Non-pigmented ciliary epithelial cell (primary cell): ENCODE measurements around the gene CELF4.

Source experiments
- DNase-seq: peaks from one replicate; pipeline ENCODE4 v3.0.0-alpha.2; 2010; ENCODE audit warnings: low read depth

Gene CELF4

DNA sequence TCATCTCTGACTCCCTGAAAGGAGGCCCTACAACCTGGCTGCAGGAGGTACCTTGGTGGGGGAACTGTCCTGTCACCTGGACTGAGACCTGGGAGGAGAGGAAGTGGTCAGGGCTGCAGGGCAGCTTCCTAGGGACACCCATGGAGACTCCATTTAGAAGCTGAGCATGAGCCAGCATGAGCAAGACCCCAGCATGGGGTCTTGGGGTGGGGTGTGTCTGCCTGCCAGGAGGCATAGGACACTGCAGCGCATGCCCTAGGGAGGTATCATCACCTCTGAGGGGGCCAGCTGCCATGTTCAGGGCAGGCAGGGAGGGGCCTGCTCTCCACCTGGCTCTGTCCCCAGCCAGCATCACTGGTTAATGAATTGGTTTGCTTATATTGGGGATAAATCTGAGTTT is 249.7 kb downstream of the CELF4 start:
- no peak for DNase-seq

DNA sequence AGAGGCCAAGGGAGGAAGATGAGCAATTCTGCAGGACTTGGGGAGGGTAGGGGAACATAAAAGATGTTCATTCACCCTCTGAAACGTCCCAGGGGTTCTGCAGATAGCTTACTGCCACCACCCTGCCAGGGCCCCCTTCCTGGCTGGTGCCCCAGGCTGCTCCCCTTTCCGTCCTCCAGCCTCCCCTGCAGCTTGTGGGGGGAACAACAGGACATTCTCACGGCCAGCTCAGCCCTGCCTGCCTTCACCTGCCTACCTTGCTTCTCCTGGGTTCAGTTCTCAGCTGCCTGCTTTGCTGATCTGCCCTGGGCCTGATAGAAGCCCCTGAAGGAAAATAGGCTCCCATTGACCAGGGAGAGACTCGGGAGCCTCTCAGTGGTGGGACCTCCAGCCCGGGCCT is 251.1 kb downstream of the CELF4 start:
- no peak for DNase-seq

DNA sequence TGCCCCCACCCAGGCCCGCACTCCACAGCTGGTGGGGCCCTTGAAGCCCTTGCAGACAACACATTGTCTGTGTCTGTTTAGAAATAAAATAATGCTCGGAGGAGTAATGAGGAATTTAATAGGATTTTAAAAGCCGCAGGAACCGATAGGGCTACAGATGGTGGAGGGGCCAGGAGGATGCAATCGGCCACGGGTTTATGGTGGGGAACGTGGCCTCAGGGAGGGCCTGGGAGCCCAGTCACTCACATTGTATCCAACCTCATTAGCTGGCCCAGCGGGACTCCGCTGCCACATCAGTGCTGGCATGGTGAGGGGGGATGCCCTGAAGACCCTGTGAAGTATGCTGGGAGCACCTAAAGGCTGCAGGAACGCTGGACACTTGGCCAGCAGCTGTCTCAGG is 252.0 kb downstream of the CELF4 start:
- DNase-seq = no peak

DNA sequence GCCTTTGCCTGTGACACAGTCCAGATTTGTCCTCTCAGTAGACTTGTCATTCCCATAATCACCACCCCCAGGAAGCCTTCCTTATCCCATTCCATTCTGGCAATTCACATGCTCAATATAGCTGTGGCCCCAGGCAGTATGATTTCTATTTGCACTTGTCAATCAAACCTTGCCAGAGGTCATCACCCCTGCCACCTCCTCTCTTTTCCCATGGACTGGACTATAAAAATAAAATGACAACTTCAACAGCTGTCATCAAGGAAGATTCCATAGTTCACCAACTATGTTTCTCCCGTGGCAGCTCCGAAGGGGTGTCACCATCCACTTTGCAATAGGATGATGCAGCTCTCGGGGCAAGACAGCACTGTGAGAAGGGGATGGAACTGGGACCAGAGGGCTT is 255.7 kb downstream of the CELF4 start:
- no peak for DNase-seq

DNA sequence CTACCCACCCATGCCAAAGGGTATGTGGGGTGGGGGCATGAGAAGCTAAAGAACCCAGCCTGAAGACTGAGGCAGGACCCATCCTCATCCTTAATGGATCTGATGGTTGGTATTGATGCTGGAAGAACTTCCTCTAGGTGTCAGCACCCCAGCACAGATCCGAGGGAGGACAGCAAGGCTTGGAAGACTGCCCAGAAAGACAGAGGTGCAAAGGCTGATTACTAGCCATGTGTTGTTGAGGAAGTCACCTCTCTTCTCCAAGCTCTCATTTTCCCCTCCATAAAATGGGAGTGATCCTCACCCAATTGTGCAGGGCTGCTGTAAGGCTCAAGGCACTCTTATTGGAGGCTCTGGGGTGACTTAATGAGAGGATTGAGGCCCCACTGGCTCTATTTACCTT is 256.5 kb downstream of the CELF4 start:
- DNase-seq = no peak

DNA sequence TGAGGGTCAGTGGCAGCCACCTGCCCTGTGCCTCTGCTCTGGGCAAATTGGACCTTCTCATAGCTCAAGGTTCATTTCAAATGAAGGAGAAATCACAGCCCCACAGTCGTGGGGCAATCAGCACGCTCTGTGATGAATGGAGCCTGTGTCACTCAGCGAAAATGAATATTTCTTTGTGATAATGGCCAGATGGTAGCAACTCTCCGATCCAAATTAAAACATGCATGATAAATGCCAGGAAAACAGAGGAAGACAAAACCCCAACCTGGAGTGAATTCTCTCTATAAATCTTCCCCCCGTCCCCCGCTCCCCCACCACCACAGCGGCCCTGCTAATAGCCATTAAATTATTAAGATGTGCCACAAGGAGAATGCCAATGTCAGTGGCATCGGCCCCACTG is 258.4 kb downstream of the CELF4 start:
- DNase-seq = no peak

DNA sequence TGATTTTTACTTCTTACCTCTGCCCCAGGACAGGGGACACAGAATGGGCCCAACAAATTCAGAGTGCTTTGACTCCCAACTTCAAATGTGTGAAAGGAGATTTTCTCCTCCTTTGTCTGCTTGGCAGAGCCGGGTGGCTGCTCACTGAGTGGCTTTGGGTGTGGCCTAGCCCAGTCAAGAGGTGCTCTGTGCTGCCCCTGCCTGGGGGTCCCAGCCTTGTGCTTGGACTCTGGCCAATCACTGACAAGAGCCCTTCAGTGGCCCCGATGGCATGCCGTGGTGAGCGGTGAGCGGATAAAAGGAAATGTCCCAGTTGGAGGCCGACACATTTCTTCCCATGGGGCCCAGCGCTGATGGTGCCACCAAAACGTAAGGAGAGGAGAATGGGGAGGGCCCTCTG is 259.2 kb downstream of the CELF4 start:
- DNase-seq = no peak

DNA sequence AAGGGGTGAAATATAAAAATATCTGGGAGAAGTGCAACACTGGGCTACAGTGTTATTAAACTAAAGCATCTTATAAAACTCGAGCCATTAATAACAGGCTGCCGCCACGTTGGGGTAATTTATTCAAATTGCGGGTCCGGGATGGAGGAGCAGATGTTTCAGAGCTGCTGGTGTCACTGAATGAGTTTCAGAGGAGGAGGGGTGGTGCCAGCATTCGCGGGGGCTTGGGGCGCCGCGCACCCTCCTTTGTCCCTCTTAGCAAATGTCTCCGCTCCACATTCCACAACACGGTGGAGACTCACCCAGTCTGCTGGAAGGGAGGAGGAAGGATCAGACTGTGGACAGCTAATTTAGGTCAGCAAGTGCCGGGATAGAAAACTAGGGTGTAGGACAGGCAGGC is 260.5 kb downstream of the CELF4 start:
- no peak for DNase-seq

DNA sequence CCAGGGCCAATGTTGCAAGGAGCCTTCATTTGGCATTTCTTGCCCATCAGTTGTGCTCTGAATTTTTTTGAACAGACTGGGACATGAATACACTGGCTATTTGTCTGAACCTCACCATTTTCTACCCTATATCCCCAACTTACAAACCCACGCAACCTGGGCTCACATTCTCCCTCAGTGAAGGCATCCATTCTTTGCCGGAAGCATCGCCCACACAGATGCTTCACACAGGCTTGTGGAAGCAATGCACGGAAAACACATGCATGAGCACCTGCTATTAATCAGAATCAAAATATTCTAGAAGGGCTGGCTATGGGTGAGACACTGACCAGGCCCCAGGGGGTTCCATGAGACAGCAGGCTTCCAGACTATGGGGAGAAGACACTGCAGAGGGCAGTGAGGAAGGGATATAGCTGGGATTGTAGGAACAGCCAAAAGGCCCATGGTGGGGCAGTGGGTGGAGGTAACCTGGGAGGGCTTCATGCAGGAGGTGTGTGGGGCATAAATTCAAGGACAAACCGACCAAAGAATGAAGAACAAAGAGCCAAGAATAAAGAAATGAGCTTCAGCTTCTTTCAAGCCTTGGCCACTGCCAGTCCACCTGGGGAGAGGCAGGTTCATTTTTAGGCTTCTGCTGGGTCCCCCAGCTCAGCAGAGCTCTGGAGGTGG is 261.5 kb downstream of the CELF4 start:
- no peak for DNase-seq

DNA sequence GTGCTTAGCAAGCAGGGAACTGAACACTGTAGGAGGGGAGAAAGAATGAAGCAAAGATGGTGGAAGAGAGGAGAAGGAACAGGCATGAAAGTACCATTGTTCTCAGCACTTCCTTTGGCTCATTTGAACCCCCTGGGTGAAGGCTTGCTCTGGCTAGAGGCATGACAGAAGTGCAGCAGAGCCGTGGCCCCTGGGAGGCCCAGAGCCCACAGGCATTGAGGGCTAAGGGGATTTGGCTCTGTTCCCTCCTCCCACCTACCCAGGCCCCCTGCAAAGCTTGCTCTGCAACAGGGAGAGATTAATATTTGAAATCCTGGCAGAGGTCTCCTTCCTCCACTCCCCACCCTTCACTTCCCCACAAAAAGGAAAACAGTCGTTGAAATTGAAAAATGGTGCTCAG is 262.6 kb downstream of the CELF4 start:
- DNase-seq = no peak

DNA sequence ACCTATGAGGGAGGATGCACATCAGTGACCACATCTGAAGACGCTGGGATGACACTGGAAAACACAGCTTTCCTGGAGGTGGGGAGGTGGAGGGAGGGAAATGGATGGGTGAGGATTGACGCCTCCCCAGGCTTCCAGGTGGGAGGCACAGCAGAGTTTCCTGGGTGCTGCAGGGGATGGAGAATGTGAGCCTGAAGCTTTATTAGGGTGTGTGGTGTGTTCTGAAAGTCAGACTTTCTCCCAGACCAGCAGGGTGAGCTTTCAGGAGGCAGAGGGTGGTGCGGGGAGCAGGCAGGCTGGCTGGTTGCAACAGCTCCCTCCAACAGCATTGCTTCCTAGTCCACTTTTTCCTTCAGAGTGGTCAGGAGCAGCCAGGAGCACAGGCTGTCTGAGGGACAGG is 263.1 kb downstream of the CELF4 start:
- no peak for DNase-seq

DNA sequence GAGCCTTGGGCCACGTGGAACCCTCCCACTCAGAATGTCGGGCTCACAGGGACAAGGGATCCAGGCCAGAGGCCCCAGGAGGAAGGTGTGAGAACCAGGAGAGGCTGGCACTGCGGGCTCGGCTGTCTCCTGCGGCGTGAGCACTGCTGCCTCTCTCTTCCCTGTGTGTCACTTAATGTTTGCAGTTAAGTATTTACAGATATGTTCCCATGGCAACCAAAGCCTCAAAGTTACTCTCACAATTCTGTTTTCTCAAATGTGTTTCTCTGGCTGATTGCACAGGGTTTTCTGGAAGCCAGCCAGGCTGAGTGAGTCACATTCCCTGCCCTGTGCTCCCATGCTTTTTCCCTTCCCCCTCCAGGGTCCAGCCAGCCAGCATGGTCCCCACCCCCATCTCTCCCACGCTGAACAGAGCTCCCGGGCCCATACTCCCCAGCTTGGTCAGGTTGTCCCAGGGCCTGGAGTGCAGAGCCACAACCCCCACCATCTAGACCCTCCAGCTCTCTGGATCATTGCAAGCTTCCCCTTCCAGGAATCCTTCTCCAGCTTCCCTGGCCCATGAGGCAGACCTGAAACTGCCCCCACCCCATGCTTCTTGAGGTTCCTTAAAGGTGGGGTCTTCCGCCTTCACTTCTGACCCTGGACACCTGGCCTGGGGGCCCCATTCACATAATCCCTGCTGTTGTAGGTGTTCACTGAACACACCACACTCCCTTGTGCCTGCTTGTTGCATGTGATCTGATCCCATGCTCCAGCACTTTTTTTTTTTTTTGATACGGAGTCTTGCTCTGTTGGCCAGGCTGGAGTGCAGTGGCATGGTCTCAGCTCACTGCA is 265.9 kb downstream of the CELF4 start:
- DNase-seq = peak; percentile 93

DNA sequence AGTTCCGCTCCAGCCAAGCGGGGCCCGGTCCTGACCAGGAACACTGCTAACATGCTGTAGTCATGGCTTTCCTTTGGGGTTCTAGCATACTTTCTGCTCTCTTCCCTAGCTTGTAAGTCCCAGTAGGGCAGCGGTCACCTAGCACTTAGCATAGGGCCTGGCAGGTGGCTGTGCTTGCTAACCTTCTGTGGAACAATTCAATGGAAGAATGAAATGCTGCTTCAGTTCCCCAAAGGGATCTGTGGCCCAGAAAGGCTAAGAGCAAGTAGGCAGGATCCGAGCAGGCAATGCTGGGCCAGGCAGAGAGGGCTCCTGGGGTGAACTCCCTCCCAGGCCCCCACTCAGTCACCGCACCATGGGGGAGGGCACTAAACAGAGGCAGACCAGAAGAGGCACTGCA is 266.8 kb downstream of the CELF4 start:
- DNase-seq = no peak

DNA sequence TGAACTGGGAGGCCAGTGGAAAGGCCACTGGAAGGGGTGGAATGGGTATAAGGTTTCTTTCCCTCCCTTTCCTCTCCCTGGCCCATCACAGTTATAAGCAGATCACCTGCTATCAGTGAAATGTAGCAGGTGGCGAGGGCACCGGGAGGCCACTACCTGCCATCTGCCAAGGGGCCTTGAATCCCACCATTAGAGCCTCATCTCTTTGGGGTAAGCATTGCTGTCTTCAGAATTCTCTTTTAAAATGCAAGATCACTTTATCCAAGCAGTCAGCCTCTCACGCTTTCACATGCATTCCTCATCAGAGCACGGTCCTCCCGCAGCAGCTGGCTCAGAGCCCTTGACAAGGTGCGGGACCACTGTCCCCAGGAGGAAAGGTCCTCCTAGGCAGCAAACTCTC is 268.5 kb downstream of the CELF4 start:
- DNase-seq = no peak

DNA sequence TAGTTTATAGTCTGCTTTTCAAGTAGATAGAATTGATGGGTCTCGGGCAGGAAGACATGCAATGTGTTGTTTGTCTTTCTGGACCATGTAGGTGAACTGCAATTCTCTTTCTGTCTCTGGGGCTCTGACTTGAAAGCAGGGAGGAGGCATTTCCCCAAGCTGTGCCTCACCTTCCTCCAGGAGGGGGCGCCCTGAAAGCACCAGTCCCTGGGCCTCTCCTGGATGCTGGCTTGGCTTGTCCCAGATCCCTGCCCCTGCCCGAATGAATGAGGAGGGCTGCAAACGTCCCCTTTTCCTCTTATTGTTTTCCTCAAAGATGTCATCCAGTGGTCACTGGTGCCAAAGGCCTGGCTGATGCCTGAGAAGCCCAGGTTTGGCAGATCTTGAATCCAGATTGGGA is 270.6 kb downstream of the CELF4 start:
- DNase-seq = no peak

DNA sequence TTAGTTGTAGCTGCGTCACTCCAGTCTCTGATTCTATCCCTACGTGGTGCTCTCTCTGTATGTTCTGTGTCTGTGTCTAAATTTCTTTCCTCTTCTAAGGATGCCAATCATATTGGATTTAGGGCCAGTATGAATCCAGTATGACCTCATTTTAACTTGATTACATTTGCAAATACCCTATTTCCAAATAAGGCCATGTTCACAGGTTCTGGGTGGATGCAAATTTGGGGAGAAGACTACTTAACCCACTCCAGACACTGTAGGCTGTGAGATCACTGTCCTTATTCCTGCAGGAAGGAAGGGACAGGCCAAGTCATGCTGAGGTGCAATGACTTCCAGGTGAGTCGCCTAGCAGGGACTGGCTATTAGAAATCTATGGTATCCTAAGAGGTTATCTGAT is 272.2 kb downstream of the CELF4 start:
- no peak for DNase-seq

DNA sequence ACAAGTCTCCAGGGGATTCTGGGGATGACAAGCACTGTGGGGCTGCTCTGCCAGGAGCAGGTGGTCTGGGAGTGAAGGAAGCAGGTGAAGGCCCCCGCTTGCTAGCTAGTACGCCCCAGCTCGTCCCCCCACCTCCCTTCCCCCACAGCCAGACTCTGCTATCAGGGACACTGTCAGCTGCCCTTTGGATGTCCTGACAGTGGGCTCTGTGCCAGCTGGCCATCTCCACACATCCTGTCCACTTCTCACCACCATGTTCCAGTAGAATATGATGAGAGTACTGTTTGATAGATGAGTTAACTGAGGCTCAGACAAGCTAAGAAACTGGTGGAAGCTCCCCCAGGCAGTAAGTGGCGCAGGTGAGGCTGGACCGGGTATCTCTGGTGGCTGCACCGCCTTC is 276.2 kb downstream of the CELF4 start:
- no peak for DNase-seq

DNA sequence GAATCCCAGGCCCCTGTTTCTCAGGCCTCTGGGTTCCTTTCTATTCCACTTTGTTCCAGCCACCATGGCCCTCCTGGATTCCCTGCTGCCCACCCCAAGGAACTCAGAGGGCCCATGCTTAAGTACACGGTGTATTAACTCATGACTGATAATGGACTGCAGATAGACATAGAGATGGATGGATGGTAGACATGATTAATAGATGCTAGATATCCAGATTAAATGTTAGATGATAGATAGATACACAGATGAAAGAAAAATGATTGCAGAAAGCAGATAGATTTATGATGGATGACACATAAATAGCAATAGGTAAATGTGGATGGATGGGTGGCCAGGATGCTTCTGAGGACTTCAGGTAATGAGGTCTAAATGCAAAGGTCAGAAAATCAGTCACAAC is 278.0 kb downstream of the CELF4 start:
- no peak for DNase-seq

DNA sequence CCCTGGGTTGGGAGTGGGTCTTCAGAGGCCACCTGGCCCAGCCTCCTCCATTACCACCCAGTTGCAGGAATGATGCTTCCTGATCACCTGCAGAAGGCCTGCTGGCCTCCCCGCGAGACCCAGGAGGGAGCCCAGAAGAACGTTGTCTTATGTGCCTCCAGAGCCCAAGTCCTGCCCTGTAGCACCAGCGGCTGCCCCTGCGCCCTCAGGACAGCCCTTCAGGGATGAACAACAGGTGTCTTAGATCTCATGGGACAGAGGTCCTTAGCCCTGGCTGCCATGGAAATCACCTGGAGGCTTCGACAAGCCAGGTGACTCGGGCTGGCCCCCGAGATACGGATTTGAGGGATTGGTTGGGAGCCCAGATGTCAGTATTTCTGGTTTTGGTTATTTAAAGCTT is 278.8 kb downstream of the CELF4 start:
- no peak for DNase-seq

DNA sequence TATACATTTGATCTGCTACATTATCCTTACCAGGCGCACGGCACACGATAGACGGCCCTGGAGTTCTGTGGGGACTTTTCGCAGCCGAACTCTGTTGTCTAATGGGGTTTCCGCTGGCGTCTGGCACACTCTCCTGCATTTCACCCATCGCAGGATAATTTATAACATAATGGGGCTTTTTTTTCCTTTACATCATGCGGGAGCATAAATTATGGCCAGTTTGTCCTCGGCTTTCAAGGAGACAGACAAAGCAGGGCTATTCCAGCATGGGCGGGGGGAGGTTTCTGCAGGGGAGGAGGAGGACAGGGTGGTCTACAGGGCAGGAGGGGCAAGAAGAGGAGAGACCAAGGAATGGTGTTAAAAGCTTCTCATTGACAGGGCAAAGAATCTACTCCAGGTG is 279.8 kb downstream of the CELF4 start:
- DNase-seq = no peak

DNA sequence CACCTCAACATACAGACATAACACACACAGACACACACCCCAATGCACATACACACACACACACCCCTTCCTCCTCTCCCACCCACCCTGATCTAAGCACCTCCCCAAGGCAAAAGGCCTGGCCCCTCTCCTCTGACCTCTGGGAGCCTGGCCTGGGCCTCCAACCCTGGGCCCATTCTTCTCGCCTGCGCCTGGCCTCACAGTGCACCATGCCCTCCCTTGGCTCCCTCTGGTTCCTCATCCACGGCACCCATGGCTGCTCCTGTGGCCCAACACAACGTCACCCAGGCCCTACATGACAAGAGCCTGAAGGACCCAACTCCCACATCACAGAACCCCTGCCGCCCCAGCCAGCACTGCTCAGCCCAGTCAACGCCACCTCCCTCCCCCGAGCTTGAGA is 281.3 kb downstream of the CELF4 start:
- DNase-seq = no peak

DNA sequence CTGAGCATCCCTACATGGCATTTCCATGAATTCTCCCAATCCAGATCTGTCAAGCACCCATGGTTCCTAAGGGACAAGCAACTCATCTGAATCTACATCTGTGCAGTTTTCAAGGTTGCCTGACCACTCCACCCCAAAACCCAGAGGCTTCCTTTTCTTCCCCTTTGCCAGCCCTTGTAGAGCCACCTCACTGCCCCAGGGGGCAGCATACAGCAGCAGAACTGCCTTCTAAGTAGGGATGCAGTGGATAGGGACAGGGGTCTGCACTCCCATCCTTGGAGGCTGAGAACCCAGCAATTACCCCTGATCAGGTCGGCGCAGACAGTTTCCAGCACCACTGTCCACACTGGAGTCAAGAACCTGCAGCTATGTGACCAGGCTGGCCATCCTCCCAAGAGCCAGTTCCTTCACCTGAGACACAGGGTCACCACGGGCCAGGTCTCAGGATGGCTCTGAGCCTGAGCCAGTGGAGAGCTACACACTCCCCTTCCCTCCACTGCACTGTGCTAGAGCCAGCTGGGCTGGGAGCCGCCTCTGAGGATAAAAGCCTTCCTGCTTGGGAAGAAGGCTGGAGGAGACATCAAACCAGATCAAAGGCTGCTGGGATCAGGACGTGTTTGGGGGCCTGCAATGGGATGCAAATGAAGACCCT is 283.1 kb downstream of the CELF4 start:
- no peak for DNase-seq

DNA sequence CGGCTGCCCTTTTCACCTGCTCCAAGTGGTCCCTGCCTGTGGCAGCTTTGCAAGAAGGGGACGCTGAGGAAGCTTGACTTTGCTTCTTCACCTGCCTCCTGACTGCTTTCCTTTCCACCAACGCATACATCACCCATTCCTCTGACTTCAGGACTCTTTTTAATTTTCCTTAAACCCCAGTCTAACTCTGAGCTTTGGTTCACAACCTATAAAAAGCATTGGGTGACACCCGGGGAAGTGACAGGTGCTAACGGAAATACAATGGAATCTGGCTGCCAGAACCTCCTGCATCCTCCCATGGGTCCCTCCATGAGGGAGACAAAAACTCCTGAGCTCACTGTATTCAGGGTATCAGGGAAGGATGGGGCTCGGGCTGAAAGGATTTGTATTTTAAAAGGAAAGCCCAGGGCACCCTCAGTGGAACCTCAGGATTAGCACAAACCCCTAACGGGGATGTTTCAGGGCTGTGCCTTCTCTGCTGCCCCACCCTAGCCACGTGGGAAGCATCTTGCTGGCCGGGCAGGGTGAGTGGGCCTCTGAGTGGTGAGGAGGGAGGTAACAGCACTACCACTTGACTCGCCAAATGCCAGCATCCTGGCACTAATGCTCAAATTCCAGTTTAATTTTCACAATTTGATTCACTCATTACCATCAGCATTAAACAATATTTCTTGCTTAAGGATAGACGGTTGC is 284.8 kb downstream of the CELF4 start:
- no peak for DNase-seq
